ENCODE measurements around the gene ITFG2.

GRCh38 chr12:2825132-2825531, 12.7 kb downstream of the ITFG2 start:
- TF ChIP-seq CTCF (IDR thresholded peaks at IDR 0.05) (no peak), POLR2A (IDR thresholded peaks at IDR 0.05) (no peak)

All from lower leg skin (tissue), 3 donors.